NCI-H1417 (cell line): ENCODE measurements around the gene GUCY2F.

ENCODE experiments used
- DNase-seq, 3 experiments: peaks; one replicate each; lab custom pipeline; 2025; lab: John Stamatoyannopoulos, UW

GUCY2F gene

DNA sequence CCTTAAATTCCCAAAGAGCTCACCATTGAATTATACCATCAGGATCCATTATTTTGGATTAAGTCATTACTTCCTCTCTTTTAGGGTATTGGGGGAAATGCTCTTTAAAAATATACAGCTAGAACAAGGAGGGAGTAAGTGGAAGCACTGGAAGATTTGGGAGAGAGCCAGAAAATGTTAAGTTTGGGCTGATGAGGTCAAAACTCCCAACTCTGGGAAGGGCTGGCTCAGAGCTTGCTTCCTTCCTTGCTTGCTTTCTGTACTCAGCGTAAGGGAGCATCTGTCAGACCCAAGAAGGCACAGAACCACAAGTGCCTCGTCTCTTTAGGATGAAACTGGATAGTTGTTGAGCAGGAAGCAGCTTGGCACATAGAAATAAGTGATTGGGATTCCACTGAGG lies 138.2 kb downstream of the GUCY2F start:
- no peak for DNase-seq

DNA sequence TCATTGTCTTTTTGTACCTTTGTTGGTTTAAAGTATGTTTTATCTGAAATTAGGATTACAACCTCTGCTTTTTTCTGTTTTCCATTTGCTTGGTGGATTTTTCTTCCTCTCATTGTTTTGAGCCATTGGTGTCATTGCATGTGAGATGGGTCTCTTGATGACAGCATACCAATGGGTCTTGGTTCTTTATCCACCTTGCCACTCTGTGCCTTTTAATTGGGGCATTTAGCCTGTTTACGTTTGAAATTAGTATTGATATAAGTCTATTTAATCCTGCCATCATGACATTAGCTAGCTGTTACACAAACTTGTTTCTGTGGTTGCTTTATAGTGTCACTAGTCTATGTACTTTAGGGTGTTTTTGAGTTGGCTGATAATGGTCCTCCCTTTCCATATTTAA lies 145.7 kb downstream of the GUCY2F start:
- no peak for DNase-seq

DNA sequence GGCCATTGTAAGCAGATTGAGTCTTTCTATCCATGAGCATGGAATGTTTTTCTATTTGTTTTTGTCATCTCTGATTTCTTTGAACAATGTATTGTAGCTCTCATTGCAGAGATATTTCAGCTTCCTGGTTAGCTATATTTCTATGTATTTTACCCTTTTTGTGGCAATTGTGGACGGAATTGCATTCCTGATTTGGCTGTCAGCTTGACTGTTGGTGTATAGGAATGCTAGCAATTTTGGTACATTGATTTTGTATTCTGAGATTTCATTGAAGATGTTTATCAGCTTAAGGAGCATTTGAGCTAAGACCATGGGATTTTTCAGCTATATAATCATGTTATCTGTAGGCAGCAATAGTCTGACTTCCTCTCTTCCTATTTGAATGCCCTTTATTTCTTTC lies 154.6 kb downstream of the GUCY2F start:
- DNase-seq: no peak
